GM21447 (cell line): ENCODE results near the gene PARD3.
"Not testable (repeated sequence)": the region's sequence is repeated elsewhere in the genome, so short reads cannot be mapped to it uniquely, and the experiment has no call there.

Source experiments
- ATAC-seq: cut with Tn5 transposase; IDR thresholded peaks from one replicate; pipeline ENCODE4 v1.9.1; 2021; ENCODE audit not compliant: unreplicated experiment

PARD3 gene

DNA sequence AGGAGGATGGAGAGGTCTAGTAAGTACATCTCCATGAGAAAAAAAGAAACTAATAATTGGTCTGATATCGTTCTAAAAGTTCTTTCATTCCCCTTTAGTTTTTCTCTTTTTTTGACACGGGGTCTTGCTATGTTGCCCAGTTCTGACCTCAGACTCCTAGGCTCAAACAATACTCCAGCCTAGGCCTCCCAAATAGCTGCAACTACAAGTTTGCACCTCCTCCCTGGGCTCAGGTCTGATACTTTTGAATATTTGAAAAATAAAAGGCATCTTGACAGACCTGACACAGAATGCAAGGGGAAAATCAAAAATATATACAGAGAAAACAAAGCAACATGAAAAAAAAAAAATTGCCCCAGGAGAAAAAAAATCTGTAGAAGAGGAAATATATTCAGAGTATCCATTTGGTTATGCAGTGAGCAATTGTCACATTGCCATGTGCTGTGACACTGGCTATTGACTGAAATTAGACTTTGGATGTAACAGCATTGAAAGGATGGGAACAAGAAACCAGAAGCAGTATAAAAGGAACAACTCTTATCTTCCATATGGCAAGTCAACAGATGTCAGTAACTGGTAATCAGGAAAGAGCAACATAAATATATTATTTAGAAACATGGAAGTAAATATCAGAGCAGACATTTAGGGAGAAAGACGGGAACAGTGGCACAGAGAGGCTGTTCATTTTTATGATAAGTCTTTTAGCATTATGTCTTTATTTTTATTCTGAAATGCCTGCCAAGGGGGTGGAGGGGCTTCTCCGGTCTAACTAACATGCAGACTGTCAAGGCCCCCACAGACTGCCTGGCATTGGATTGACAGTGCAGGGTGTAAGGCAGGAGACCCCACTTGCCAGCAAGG, 408.4 kb downstream of the PARD3 start:
- ATAC-seq, result no peak

DNA sequence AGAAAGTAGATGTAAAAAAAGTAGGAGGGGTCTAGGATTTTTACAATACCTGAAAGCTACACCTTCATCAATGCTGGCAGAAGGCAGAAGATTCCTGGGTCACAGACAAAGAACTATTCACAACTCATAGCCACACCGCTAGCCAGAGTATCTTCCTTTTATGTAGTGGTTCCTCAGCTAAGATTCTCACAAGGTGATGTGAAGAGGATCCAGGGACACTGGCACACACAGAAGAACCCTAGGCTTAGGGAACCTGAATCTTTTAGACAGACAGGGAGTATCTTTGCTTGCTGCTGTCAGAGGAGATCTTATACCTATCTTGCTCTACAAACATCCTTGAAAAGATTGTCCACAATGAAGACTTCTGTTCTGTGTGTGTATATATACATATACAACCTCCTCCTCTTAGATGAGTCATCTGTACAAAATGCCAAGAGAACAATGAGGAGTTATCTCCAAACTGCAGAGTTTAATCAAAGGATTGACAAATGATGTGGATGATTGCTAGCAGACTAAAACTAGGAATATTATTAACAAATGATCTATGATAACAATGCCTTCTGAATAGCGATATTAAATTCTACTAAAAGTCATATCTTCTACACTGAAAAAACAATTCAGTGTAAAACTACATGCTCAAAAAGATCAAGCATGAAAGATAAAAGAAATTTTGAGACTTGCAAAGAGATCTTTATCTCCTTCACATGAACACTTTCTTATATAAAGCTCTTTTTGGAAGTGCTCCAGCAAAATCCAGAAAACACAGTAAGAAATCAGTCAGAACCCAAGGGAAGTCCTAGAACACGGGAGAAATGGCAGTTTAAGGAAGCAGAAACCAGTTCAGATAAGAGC, 409.3 kb downstream of the PARD3 start:
- no peak for ATAC-seq

DNA sequence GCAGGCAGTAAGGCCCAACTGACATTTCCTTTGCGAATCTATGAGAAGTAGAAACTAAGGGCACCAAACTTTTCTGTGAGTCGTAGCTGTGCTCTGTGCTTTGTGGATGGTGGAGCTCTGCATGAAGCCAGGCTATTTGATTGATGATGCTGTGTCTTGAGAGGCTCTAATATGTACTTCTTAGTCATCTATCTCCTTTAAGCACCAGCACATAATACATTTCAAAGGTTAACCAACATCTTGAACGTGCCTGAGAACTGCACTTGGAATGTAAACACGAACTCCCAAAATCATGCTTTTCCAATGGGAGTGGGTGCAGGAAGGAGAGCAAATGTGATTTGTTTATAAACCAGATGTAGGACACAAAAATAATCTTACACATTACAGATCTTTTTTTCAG, 411.6 kb downstream of the PARD3 start:
- no peak for ATAC-seq

DNA sequence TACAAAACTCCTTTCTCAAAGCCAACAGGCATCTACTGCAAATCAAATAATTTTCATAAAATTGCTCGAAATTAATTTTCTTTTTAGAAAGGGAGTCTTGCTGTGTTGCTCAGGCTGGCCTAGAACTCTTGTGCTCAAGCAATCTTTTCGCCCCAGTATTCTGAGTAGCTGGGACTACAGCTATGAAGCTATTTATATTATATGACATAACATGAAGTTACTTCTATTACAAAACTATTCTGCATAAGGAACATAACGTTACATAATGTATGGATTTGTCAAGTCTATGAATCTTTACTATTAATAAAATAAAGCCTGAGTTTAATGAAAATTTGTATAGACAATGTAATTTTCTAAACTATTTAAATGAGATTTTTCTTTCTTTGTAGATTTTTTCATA, 415.0 kb downstream of the PARD3 start:
- no peak for ATAC-seq

DNA sequence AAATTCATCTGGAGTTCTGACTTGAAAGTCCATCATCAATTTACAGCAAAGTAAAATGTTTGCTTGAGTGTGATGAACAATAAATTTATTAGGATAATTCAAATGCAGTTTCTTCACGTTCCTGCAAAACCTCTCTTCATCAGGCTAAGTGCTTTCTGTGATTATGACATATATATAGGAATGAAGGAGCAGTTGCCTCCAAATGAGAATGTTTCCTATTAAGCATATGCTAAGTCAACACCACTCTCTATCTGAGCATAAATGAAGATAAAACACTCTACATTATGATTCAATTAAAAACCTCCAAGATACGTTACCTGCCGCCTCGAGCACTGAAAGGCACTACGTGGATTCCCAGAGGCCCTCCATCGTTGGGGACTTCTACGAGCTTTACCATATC, 416.1 kb downstream of the PARD3 start:
- ATAC-seq, result no peak

DNA sequence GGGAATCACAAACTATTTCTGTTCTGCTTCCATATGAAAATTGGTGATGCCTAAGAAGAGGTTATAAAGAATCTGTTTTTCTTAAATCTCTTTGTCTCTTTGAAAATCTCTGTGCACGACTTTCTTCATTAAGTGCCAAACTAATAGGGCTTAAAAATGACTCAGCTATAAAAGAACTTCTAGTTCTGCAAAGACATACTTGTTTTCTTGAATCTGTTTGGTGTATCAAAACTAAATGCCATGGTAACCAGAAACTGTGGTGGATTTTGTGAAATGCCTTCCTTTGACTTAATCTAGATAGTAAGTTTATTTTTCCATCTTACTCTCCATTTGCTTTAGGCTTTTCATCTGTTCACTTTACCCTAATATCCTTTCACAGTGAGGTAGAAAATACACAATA, 417.8 kb downstream of the PARD3 start:
- no peak for ATAC-seq

DNA sequence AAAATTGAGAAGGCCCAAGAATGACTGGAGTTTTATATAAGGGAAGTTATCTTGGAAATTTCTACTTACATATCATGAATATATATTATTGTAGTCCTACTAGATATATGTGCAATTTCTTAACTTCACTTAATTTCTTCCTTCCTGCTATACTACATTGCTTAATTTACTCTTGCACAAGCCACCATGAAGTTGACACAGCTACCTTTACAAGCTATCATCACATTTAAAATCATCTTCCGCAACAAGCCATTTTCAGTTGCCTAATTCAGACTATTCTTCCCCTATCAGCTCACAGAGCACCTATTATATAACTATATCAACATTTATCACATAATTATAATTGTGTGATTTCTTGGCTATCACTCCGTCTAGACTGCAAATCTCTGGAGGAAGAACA, 418.4 kb downstream of the PARD3 start:
- ATAC-seq, result no peak

DNA sequence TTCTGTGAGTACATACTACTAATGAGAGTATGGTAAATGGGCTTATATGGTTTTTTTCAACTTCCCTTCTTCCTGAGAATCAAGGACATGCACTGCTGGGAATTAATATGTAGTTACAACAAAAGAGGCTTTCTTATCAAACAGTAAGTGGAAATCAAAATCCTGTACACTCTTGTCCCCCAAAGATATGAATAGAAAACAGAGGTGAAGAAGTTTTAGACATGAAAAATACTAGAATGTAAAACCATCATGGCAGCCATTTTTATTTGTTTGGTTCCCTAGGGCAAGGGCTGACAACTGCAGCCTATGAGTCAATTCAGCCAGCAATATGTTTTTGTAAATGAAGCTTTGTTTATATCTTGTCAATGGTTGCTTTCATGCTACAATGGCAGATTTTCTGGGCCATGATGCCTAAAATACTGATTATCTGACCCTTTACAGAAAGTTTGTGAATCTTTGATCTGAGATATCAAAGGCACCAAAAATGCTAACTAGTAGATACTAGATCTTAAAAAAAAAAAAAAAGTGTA, 422.4 kb downstream of the PARD3 start:
- ATAC-seq, result no peak

DNA sequence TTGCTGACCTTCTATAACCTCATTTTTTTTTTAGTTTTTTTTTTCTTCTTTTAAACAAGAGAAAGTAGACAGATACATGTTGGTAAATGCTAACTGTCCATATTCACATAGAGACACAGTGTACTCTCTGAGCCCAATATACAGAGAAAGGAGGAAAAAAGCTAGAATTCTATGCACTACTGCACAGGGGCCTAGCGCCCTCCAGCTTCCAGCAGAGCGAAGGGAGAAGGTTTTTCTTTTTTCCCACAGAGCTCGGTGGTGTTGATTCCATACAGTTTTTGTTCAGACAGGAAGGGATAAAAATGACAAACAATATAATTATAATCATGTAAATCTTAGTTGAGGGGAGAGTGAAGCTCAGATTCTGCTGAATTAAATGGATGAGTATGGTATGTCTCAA, 423.9 kb downstream of the PARD3 start:
- not testable (repeated sequence) for ATAC-seq

DNA sequence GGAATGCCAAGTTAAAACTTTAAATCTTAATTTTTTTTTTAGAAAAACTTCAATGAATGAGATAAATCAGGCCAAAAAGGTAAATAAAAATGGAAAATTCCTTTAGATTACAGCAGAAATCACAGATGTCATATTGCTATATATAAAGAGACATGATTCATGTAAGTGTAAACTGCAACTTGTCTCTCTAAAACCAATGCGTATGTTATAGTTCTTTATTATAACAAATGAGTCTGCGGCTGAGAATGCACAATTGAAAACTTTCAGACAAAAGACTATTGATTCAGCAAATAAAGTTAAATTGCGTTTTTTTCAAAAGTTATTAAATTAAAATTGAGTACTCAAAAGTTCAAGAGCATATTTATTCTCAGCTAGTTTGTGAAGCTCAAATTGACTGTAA, 425.3 kb downstream of the PARD3 start:
- ATAC-seq, result no peak

DNA sequence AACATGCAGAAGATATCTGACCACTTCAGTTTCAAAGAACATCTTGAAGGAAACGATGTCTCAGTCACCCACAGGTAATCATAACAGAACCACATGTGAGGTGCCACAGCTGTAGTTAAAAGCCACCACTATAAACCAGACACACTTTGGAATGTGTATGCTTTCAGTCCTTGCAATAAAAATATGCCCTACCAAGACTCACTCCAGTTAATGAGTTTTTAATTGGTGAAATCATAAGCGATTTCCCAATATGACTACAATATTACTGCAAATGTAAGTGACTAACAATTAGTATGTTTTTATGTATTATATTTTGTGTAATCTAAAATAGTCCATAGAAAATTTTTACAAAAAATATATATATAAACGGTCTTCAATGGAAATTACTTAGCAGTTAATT, 428.2 kb downstream of the PARD3 start:
- ATAC-seq, result no peak

DNA sequence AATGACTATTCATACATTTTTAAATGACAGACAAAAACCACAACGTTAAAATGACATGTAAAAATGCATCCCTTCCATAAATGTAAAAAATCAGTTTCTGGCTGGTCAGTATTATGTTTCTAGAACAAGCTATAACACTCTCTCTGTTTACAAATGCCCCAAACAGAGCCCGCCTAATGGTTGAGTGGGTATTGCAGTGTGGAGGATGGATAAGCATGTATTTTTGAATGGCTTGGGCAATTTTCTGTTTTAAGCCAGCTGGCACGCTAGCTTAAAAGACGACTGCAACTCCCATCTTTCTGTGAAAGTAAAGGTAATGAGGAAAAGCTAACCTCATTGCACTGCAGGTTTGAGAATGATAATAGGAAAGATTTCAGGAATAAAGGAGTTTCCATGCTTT, 430.7 kb downstream of the PARD3 start:
- ATAC-seq, result no peak

DNA sequence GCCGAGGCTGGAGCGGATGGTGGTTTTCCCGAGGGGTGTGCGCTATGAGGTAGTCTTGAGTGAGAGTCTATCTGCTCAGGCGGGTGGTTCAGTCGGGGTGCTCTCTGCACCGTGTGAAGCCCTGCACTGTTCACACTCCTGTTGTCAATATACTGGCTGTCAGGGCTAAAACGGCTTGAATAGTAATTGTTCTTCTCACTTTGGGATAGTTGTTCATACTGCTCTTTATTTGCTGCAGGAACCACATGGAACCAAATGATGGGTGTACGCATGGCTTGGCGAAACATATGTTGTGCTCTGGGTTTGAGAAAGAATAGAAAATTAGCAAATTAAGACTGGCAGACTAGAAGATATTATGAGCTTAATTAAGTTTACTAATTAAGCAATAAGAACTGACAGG, 432.5 kb downstream of the PARD3 start:
- ATAC-seq, result no peak

DNA sequence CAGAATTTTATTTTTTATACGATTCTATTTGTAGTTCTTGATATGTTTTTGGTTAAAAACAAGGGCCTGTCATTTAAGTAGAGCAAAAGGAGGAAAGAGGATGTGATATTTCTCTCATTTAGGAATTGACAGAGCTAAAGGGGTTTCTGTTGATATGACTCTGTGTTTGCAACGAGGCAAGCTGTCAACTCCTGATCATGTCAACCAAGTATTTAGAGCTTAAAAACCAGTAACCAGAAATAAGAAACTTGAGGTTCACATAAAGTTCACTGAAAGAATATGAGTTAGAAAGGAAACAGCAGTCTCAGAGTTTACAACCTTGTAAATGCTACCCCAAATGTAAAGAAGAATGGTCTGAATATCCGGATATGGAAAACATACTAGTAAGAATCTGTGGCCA, 434.2 kb downstream of the PARD3 start:
- no peak for ATAC-seq

DNA sequence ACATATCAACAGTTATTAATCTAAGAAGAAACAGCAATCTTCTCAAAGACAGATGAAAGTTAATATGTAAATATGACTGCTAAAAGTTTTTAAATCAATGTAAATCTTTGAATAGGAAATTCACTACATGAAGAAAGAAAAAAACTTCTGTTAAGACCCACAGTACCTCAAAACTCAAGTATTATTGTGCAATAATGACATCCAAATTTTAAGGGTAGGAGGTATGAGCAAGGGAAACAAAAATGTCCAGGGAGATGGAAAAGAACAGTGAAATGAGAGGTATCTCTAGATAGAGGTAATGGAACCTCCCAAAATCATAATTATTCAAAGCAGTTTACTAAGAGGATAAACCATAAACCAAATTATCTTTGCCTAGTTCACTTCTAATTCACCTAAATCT, 436.8 kb downstream of the PARD3 start:
- no peak for ATAC-seq

DNA sequence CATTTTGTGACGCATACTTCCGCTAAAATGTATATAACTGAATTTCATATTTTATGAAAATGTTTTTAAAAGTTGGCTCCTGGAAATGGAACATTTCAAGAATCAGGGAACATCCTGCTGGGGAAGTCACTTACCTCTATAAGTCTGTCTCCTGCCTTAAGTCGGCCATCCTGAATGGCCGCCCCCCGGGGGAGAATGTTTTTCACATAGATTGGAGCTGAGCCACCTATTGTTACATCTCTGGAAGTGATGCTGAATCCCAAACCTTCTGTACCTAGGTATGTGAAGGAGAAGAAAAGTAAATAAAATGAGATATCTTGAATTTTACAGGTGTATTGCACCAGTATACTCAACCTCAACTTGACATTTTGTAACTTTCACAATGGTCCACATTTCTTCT, 437.3 kb downstream of the PARD3 start:
- ATAC-seq, result no peak

DNA sequence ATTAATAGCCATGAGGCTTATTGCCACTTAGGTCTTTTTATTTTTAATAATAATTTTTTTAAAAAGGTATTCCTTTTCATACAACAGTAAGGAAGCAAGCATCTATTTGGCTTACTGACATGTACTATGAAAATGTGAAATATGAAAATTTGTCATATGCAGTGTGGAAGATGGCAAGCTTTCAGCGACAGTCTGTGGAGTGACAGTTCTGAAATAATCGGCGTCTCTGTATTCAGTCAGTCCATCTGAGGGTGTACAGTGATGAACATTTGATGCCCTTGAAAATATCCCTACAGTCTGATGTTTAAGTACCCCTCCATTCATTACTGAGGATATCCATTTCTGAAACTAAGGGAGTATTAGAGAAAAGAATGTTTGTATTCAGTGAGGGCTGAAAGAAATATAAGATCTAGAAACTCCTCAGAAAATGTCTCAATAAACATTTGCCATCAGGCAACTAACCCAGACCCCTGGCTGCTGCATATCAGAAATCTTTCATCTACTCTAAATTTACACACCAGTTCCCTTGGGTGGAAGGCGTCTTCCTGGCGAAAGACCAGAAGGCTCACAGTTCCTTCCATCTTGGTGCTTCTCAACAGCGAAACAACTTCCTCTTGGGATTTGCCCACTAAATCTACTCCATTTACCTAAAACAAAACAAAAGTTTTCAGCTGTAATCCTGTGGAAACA, 440.6 kb downstream of the PARD3 start:
- peak; percentile 14 for ATAC-seq

DNA sequence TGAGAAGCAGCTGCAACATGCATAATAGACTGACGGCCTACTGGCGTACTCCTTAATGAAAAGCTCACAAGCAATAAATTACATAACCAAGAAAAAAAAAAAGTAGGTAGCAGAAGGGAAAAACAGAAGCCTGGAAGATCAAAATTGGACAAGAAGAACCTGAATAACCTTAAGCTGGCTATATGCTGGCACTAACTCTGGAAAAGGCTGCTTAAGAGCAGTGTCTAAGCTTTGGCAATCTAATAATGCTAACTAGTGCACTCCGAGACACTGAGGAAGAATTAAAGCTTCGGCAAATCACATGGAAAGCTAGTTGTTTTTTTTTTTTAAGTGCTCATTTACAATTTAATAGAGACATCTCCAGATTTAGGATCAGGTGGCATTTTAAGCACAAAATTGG, 441.9 kb downstream of the PARD3 start:
- no peak for ATAC-seq

DNA sequence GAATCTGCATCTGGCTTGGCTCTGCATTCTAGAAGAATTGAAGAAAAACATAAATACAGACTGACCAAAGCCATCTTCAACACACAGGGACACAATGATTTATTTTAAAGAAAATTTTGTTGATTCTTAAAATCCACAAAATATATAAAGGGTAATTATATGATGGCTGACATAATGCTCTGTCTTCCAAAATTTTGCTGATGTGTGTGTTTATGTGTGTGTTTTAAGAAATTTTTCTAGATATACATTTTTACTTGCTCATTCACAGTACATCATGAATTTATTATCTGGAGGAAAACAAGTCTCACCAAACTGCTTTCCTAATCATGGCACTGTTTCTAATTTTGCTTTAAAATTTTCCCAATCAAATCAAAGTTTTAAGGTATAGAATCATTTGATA, 442.6 kb downstream of the PARD3 start:
- ATAC-seq, result no peak

DNA sequence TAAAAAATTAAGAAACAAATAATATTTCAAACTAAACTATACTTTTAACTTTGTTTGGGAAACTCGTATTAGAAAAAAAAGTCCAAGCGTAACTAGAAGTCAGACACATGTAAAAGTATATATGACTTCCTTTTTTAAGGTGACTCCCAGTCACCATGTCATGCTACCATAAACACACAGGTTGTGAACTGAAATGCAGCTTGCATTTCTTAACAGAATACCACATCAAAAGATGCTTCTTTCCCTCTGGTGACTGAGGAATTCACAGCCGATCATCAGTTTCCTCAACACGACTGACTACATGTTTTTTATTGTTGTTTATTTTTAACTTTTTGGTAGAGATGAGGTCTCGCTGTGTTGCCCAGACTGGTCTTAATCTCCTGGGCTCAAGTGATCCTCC, 445.0 kb downstream of the PARD3 start:
- ATAC-seq, result no peak

DNA sequence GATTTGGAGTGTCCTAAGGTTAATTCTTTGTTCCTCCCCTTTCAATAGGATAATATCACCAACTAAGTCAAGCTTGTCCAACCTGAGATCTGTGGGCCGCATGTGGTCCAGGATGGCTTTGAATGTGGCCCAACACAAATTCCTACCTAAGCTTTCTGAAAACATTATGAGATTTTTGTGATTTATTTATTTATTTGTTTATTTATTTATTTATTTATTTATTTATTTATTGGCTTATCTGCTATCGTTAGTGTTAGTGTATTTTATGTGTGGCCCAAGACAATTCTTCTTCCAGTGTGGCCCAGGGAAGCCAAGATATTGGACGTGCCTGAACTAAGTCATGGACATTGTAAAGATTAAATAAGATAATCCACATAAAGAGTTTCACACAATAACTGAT, 446.0 kb downstream of the PARD3 start:
- ATAC-seq, result no peak
